Measurements from ENCODE around the gene RSAD1. TPM values are rescaled to one million over a fixed set of nuclear protein-coding genes. Genes with fewer than 3 reads are reported as not detected.

RSAD1 gene
- total RNA-seq, 2 donors from 2014 or later: 26.6 to 35.8 TPM

- Mint-ChIP-seq H3K4me3 (no peak overlapping the region), H3K4me1 (peaks cover 2% of the 10 kb centered on the region), H3K36me3 (ENCODE audit: low read depth) (no peaks in the 10 kb centered on the region), H3K27ac (no peak overlapping the region), H3K27me3 (ENCODE audit: insufficient read depth) (peaks cover 31% of the 10 kb centered on the region), H3K9me3 (no peaks in the 10 kb centered on the region)
- 17 to 51% methylated on average over 1 to 5 of the region's 5 CpGs for WGBS, 2 experiments (ENCODE audit: insufficient coverage in 1 of 2, insufficient read length in 1 of 2)
- no peak for TF ChIP-seq CTCF (conservative IDR thresholded peaks at IDR 0.05)
- Histone ChIP-seq H3K4me3 (ENCODE audit: low read length) (no peak overlapping the region), H3K27ac (ENCODE audit: low read depth, low read length) (no peak overlapping the region), H3K36me3 (ENCODE audit: control insufficient read depth, insufficient read depth, low read length) (no peaks in the 10 kb centered on the region), H3K9me3 (ENCODE audit: control insufficient read depth, low read length) (no peaks in the 10 kb centered on the region), H3K4me1 (ENCODE audit: control insufficient read depth, insufficient read depth, low read length) (no peaks in the 10 kb centered on the region), H3K9ac (ENCODE audit: extremely low read depth, low read length, poor library complexity, severe bottlenecking) (no peak overlapping the region), H3K27me3 (ENCODE audit: control insufficient read depth, insufficient read depth, low read length, poor library complexity, severe bottlenecking) (peaks cover 11% of the 10 kb centered on the region)
- no peak for DNase-seq
Observed at GRCh38 chr17:50527155-50527762, 48.6 kb downstream of the RSAD1 start.

- Histone ChIP-seq H3K4me3 (ENCODE audit: low read length) (no peak overlapping the region), H3K27me3 (ENCODE audit: control insufficient read depth, insufficient read depth, low read length, poor library complexity, severe bottlenecking) (peaks cover 19% of the 10 kb centered on the region), H3K9me3 (ENCODE audit: control insufficient read depth, low read length) (no peaks in the 10 kb centered on the region), H3K36me3 (ENCODE audit: control insufficient read depth, insufficient read depth, low read length) (no peaks in the 10 kb centered on the region), H3K9ac (ENCODE audit: extremely low read depth, low read length, poor library complexity, severe bottlenecking) (no peak overlapping the region), H3K4me1 (ENCODE audit: control insufficient read depth, insufficient read depth, low read length) (peaks cover 3% of the 10 kb centered on the region), H3K27ac (ENCODE audit: low read depth, low read length) (no peak overlapping the region)
- Mint-ChIP-seq H3K4me3 (no peak overlapping the region), H3K27ac (no peak overlapping the region), H3K4me1 (peaks cover under 1% of the 10 kb centered on the region), H3K27me3 (ENCODE audit: insufficient read depth) (peaks cover 39% of the 10 kb centered on the region), H3K9me3 (no peaks in the 10 kb centered on the region), H3K36me3 (ENCODE audit: low read depth) (no peaks in the 10 kb centered on the region)
- WGBS, 2 experiments (ENCODE audit: insufficient coverage in 1 of 2, insufficient read length in 1 of 2): 45 to 100% methylated on average over 1 to 4 of the region's 4 CpGs
- no peak for TF ChIP-seq CTCF (conservative IDR thresholded peaks at IDR 0.05)
- DNase-seq: no peak
Observed at GRCh38 chr17:50527949-50528474, 49.4 kb downstream of the RSAD1 start.

- H3K27ac Mint-ChIP-seq: no peak overlapping the region
- TF ChIP-seq CTCF (conservative IDR thresholded peaks at IDR 0.05): no peak
- no peak overlapping the region for H3K27ac ChIP-seq (ENCODE audit: low read depth, low read length)
- H3K27me3 ChIP-seq (ENCODE audit: control insufficient read depth, insufficient read depth, low read length, poor library complexity, severe bottlenecking): peaks cover 37% of the 10 kb centered on the region
- no peak for DNase-seq
- no peak overlapping the region for H3K9ac ChIP-seq (ENCODE audit: extremely low read depth, low read length, poor library complexity, severe bottlenecking)
- H3K4me3 Mint-ChIP-seq: no peak overlapping the region
- H3K27me3 Mint-ChIP-seq (ENCODE audit: insufficient read depth): peaks cover 57% of the 10 kb centered on the region
- H3K4me1 Mint-ChIP-seq: peaks cover 14% of the 10 kb centered on the region
- no peak overlapping the region for H3K4me3 ChIP-seq (ENCODE audit: low read length)
- H3K9me3 ChIP-seq (ENCODE audit: control insufficient read depth, low read length): no peaks in the 10 kb centered on the region
- H3K36me3 ChIP-seq (ENCODE audit: control insufficient read depth, insufficient read depth, low read length): no peaks in the 10 kb centered on the region
- no peaks in the 10 kb centered on the region for H3K9me3 Mint-ChIP-seq
- no peaks in the 10 kb centered on the region for H3K36me3 Mint-ChIP-seq (ENCODE audit: low read depth)
- 90 to 93% methylated on average over 5 to 7 of the region's 7 CpGs for WGBS, 2 experiments (ENCODE audit: insufficient coverage in 1 of 2, insufficient read length in 1 of 2)
- H3K4me1 ChIP-seq (ENCODE audit: control insufficient read depth, insufficient read depth, low read length): peaks cover 3% of the 10 kb centered on the region
Observed at GRCh38 chr17:50529849-50530248, 51.2 kb downstream of the RSAD1 start.

Data from endodermal cell (in vitro differentiated cells).